Brain microvascular endothelial cell (primary cell): ENCODE results near the gene CNR1.

ENCODE experiments used
- DNase-seq: peaks from one replicate; pipeline ENCODE4 v3.0.0-alpha.2; 2020
- H3K27ac ChIP-seq: fragments of 250-450 bp; sonication (Bioruptor Pico); 2 replicates; pipeline ENCODE4 v1.5.1; 2020; ENCODE audit warnings: mild to moderate bottlenecking, moderate library complexity
- H3K27me3 ChIP-seq: fragments of 250-450 bp; sonication (Bioruptor Pico); replicated peaks from 2 replicates; pipeline ENCODE4 v1.5.1; 2020; ENCODE audit warnings: mild to moderate bottlenecking
- H3K36me3 ChIP-seq: fragments of 250-450 bp; sonication (Bioruptor Pico); replicated peaks from 2 replicates; pipeline ENCODE4 v1.5.1; 2020; ENCODE audit warnings: mild to moderate bottlenecking
- H3K4me3 ChIP-seq: 2 replicates; pipeline ENCODE4 v1.5.1; 2011; ENCODE audit warnings: low read depth, mild to moderate bottlenecking, control low read depth, low read length, moderate library complexity
- CTCF ChIP-seq: IDR thresholded peaks from 2 replicates; pipeline ENCODE4 v1.5.1; 2011; ENCODE audit warnings: low read depth, mild to moderate bottlenecking, moderate library complexity, low read length, control low read depth, inconsistent platforms; ENCODE audit errors: missing control alignments
- in situ Hi-C: cut with HindIII; loops from 2 replicates; pipeline ENCODE4 v1.10.0; 2017; ENCODE audit warnings: low sequenced_read_pairs, low pct_ligation_motif_present

The CNR1 gene

GRCh38 chr6:88124925-88125557 lies 41.1 kb downstream of the CNR1 start:
- H3K27me3 ChIP-seq: no peaks in the 10 kb centered on the region
- DNase-seq: no peak
- TF ChIP-seq CTCF: no peak
- H3K27ac ChIP-seq: no peak overlapping the region
- no peak overlapping the region for H3K4me3 ChIP-seq
- in situ Hi-C loops: no loop called here
- H3K36me3 ChIP-seq: no peaks in the 10 kb centered on the region

GRCh38 chr6:88120635-88121034 lies 45.5 kb downstream of the CNR1 start:
- no peak for TF ChIP-seq CTCF
- H3K27ac ChIP-seq: no peak overlapping the region
- no peaks in the 10 kb centered on the region for H3K27me3 ChIP-seq
- in situ Hi-C loops: no loop called here
- no peak overlapping the region for H3K4me3 ChIP-seq
- no peaks in the 10 kb centered on the region for H3K36me3 ChIP-seq
- DNase-seq: no peak

GRCh38 chr6:88119769-88120168 lies 46.4 kb downstream of the CNR1 start:
- Histone ChIP-seq H3K36me3 (no peaks in the 10 kb centered on the region), H3K4me3 (no peak overlapping the region), H3K27ac (no peak overlapping the region), H3K27me3 (no peaks in the 10 kb centered on the region)
- DNase-seq: no peak
- in situ Hi-C loops: no loop called here
- TF ChIP-seq CTCF: no peak

- in situ Hi-C loops: no loop called here
- Histone ChIP-seq H3K4me3 (no peak overlapping the region), H3K36me3 (no peaks in the 10 kb centered on the region), H3K27me3 (no peaks in the 10 kb centered on the region), H3K27ac (no peak overlapping the region)
- no peak for TF ChIP-seq CTCF
- no peak for DNase-seq
Observed at GRCh38 chr6:88116276-88116675, 49.9 kb downstream of the CNR1 start.

- no peak overlapping the region for H3K27ac ChIP-seq
- no peak for DNase-seq
Observed at GRCh38 chr6:88115307-88115706, 50.8 kb downstream of the CNR1 start.

More at GRCh38 chr6:88115307-88115706, 50.8 kb downstream of the CNR1 start:
- H3K4me3 ChIP-seq: no peak overlapping the region
- H3K27me3 ChIP-seq: no peaks in the 10 kb centered on the region
- no peaks in the 10 kb centered on the region for H3K36me3 ChIP-seq
- TF ChIP-seq CTCF: no peak
- in situ Hi-C loops: no loop called here
